ENCODE results near the gene MED27. TPM values are rescaled to one million over a fixed set of nuclear protein-coding genes. Genes with fewer than 3 reads are reported as not detected.

The MED27 gene
- total and polyA plus RNA-seq, 2 of the 8 experiments (the other 6 are each of a cell fraction or from before 2014, with no cell fraction given): 29.9 to 56.5 TPM

DNA sequence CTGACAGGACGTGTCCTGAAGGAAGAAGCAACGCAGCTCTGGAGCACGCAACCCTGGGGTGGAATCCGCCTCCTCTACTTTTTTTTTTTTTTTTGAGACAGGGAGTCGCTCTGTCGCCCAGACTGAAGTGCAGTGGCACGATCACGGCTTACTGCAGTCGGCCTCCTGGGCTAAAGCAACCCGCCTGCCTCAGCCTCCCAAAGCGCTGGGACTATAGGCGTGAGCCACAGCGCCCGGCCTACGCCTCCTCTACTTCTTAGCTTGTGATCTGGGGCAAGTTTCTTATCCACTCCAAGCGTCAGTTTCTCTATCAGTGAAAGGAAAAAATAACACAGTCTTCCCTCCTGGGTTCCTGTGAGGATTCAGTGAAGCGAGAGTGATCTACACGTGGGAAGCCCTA is 243.6 kb downstream of the MED27 start (continued):
- no peak for TF ChIP-seq FOSL1 (IDR thresholded peaks at IDR 0.05; ENCODE audit: insufficient read depth, low read depth, low read length)
- TF ChIP-seq, protein P1, sequence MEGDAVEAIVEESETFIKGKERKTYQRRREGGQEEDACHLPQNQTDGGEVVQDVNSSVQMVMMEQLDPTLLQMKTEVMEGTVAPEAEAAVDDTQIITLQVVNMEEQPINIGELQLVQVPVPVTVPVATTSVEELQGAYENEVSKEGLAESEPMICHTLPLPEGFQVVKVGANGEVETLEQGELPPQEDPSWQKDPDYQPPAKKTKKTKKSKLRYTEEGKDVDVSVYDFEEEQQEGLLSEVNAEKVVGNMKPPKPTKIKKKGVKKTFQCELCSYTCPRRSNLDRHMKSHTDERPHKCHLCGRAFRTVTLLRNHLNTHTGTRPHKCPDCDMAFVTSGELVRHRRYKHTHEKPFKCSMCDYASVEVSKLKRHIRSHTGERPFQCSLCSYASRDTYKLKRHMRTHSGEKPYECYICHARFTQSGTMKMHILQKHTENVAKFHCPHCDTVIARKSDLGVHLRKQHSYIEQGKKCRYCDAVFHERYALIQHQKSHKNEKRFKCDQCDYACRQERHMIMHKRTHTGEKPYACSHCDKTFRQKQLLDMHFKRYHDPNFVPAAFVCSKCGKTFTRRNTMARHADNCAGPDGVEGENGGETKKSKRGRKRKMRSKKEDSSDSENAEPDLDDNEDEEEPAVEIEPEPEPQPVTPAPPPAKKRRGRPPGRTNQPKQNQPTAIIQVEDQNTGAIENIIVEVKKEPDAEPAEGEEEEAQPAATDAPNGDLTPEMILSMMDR (IDR thresholded peaks at IDR 0.05; ENCODE audit: control extremely low read depth in 1 of 3, insufficient read depth in 1 of 3, low read depth in 1 of 3, low read length in 3 of 3): no peak
- TF ChIP-seq EGR1 (IDR thresholded peaks at IDR 0.05; ENCODE audit: borderline replicate concordance, low read depth, low read length): no peak
